K562 treated with DMSO at 1 percent for 12 hours (cell line): ENCODE data around the gene OSBPL10. TPM values are rescaled to one million over a fixed set of nuclear protein-coding genes. Genes with fewer than 3 reads are reported as not detected.

Experiments
- total RNA-seq: library from RNA; unstranded; fragments of 300-600 nt; gene quantifications from 2 replicates; pipeline ENCODE4 v1.2.3, GENCODE V29; 2022; ENCODE audit not compliant: insufficient read depth

The OSBPL10 gene
- total RNA-seq: 0.14 and 1.0 TPM in 2 replicates

GRCh38 chr3:31981206-31982181, at the start of gene OSBPL10, which contains the start of gene ZNF860:
TSS of gene OSBPL10 (minus strand) at chr3:31981262. CDS start at chr3:31981179, 83 bp downstream.
TSS of gene ZNF860 (plus strand) at chr3:31981750. CDS start at chr3:31989080, 7,330 bp downstream.

Other genes with a start within 250 kb of the OSBPL10 start
- not detected in 2 replicates for gene ZNF860, start 488 bp upstream of the OSBPL10 start, total RNA-seq
- 7.6 and 19.7 TPM in 2 replicates for gene GPD1L, start 125.4 kb upstream of the OSBPL10 start, total RNA-seq